GM18519 (cell line): Measurements from ENCODE around the gene XDH.

Experiments
- ATAC-seq: cut with Tn5 transposase; IDR thresholded peaks from one replicate; pipeline ENCODE4 v1.9.1; 2021; ENCODE audit warnings: mild to moderate bottlenecking, moderate library complexity; ENCODE audit not compliant: unreplicated experiment, low FRiP score

Gene XDH

GRCh38 chr2:31333527-31334183 is 80.9 kb downstream of the XDH start:
- ATAC-seq = peak; percentile 64

- ATAC-seq = no peak
These were observed 81.5 kb downstream of the XDH start for GRCh38 chr2:31333046-31333445.

GRCh38 chr2:31332521-31332920 is 82.0 kb downstream of the XDH start:
- no peak for ATAC-seq

- ATAC-seq = no peak
These were observed 83.4 kb downstream of the XDH start for GRCh38 chr2:31331156-31331555.

- ATAC-seq = no peak
These were observed 85.4 kb downstream of the XDH start for GRCh38 chr2:31329081-31329625.

- no peak for ATAC-seq
These were observed 86.5 kb downstream of the XDH start for GRCh38 chr2:31328026-31328425.

GRCh38 chr2:31327505-31327904 is 87.0 kb downstream of the XDH start:
- no peak for ATAC-seq

GRCh38 chr2:31324016-31324633 is 90.4 kb downstream of the XDH start:
- ATAC-seq = peak; percentile 74

- no peak for ATAC-seq
These were observed 92.2 kb downstream of the XDH start for GRCh38 chr2:31322371-31322770.

- peak; percentile 48 for ATAC-seq
These were observed 95.0 kb downstream of the XDH start for GRCh38 chr2:31319406-31320175.

GRCh38 chr2:31318361-31319336 is 95.9 kb downstream of the XDH start:
- ATAC-seq = peak; percentile 54

- ATAC-seq = no peak
These were observed 97.1 kb downstream of the XDH start for GRCh38 chr2:31317396-31317795.

- no peak for ATAC-seq
These were observed 99.8 kb downstream of the XDH start for GRCh38 chr2:31314761-31315160.

GRCh38 chr2:31312898-31313297 is 101.6 kb downstream of the XDH start:
- ATAC-seq = no peak

GRCh38 chr2:31304816-31305215 is 109.7 kb downstream of the XDH start:
- no peak for ATAC-seq

GRCh38 chr2:31302940-31303563 is 111.5 kb downstream of the XDH start:
- no peak for ATAC-seq

- no peak for ATAC-seq
These were observed 114.2 kb downstream of the XDH start for GRCh38 chr2:31300309-31300708.

- ATAC-seq = no peak
These were observed 115.0 kb downstream of the XDH start for GRCh38 chr2:31299547-31299946.

- no peak for ATAC-seq
These were observed 116.8 kb downstream of the XDH start for GRCh38 chr2:31297751-31298150.
